Measurements from ENCODE around the gene CHCHD6.

CHCHD6 gene

GRCh38 chr3:126816298-126816697 lies 112.3 kb downstream of the CHCHD6 start:
- TF ChIP-seq ZNF274 (IDR thresholded peaks at IDR 0.05; ENCODE audit: low read depth, low read length), result no peak
- no peak overlapping the region for H3K4me3 ChIP-seq (ENCODE audit: low read length)

- H3K4me3 ChIP-seq (ENCODE audit: low read length), result no peak overlapping the region
- no peak for TF ChIP-seq ZNF274 (IDR thresholded peaks at IDR 0.05; ENCODE audit: low read depth, low read length)
Observed at GRCh38 chr3:126816986-126817777, 113.1 kb downstream of the CHCHD6 start.

- no peak for TF ChIP-seq ZNF274 (IDR thresholded peaks at IDR 0.05; ENCODE audit: low read depth, low read length)
- H3K4me3 ChIP-seq (ENCODE audit: low read length), result no peak overlapping the region
Observed at GRCh38 chr3:126817781-126818180, 113.7 kb downstream of the CHCHD6 start.

GRCh38 chr3:126818400-126819095 lies 114.5 kb downstream of the CHCHD6 start:
- H3K4me3 ChIP-seq (ENCODE audit: low read length), result no peak overlapping the region
- TF ChIP-seq ZNF274 (IDR thresholded peaks at IDR 0.05; ENCODE audit: low read depth, low read length), result no peak

- H3K4me3 ChIP-seq (ENCODE audit: low read length), result no peak overlapping the region
- TF ChIP-seq ZNF274 (IDR thresholded peaks at IDR 0.05; ENCODE audit: low read depth, low read length), result no peak
Observed at GRCh38 chr3:126826693-126827092, 122.7 kb downstream of the CHCHD6 start.

- no peak for TF ChIP-seq ZNF274 (IDR thresholded peaks at IDR 0.05; ENCODE audit: low read depth, low read length)
- no peak overlapping the region for H3K4me3 ChIP-seq (ENCODE audit: low read length)
Observed at GRCh38 chr3:126827121-126827520, 123.1 kb downstream of the CHCHD6 start.

- TF ChIP-seq ZNF274 (IDR thresholded peaks at IDR 0.05; ENCODE audit: low read depth, low read length), result no peak
Observed at GRCh38 chr3:126828306-126828705, 124.3 kb downstream of the CHCHD6 start.

GRCh38 chr3:126832933-126833332 lies 128.9 kb downstream of the CHCHD6 start:
- no peak for TF ChIP-seq ZNF274 (IDR thresholded peaks at IDR 0.05; ENCODE audit: low read depth, low read length)

More at GRCh38 chr3:126828306-126828705, 124.3 kb downstream of the CHCHD6 start:
- no peak overlapping the region for H3K4me3 ChIP-seq (ENCODE audit: low read length)

GRCh38 chr3:126834596-126835471 lies 130.8 kb downstream of the CHCHD6 start:
- TF ChIP-seq ZNF274 (IDR thresholded peaks at IDR 0.05; ENCODE audit: low read depth, low read length), result no peak

More at GRCh38 chr3:126832933-126833332, 128.9 kb downstream of the CHCHD6 start:
- no peak overlapping the region for H3K4me3 ChIP-seq (ENCODE audit: low read length)

GRCh38 chr3:126835472-126836219 lies 131.6 kb downstream of the CHCHD6 start:
- H3K4me3 ChIP-seq (ENCODE audit: low read length), result no peak overlapping the region
- TF ChIP-seq ZNF274 (IDR thresholded peaks at IDR 0.05; ENCODE audit: low read depth, low read length), result no peak

More at GRCh38 chr3:126834596-126835471, 130.8 kb downstream of the CHCHD6 start:
- H3K4me3 ChIP-seq (ENCODE audit: low read length), result no peak overlapping the region

GRCh38 chr3:126836220-126836860 lies 132.3 kb downstream of the CHCHD6 start:
- no peak for TF ChIP-seq ZNF274 (IDR thresholded peaks at IDR 0.05; ENCODE audit: low read depth, low read length)
- no peak overlapping the region for H3K4me3 ChIP-seq (ENCODE audit: low read length)

GRCh38 chr3:126837773-126838172 lies 133.7 kb downstream of the CHCHD6 start:
- TF ChIP-seq ZNF274 (IDR thresholded peaks at IDR 0.05; ENCODE audit: low read depth, low read length), result no peak
- H3K4me3 ChIP-seq (ENCODE audit: low read length), result no peak overlapping the region

Data from GM08714 (cell line).